Measurements from ENCODE around the gene TXNL4A.

TXNL4A gene

GRCh38 chr18:79991494-79991893 lies 3.1 kb upstream of the TXNL4A start:
- no peak for DNase-seq (ENCODE audit: low spot score)

- no peak for DNase-seq (ENCODE audit: low spot score)
Observed at GRCh38 chr18:79989195-79989497, 783 bp upstream of the TXNL4A start.

DNA sequence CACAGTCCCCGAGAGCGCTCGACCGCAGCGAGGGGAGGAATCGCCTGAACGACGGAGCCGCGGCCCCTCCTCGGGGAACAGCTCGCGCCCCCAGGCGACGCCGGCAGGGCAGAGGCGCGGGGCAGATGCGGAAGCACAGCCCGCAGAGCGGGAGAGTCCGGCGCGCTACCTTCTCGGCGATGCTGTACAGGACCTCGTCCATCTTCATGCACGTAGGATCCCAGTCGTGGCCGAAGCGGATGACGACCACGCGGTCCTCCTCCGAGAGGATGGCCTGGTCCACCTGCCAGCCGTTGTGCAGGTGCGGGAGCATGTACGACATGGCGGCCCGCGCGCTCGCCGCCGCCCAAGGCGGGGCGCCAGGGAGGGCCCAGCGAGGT lies 302 bp downstream of the TXNL4A start:
- DNase-seq (ENCODE audit: low spot score), result peak; percentile 42

- DNase-seq (ENCODE audit: low spot score), result peak; percentile 19
Observed at GRCh38 chr18:79987566-79987965, 797 bp downstream of the TXNL4A start.

DNA sequence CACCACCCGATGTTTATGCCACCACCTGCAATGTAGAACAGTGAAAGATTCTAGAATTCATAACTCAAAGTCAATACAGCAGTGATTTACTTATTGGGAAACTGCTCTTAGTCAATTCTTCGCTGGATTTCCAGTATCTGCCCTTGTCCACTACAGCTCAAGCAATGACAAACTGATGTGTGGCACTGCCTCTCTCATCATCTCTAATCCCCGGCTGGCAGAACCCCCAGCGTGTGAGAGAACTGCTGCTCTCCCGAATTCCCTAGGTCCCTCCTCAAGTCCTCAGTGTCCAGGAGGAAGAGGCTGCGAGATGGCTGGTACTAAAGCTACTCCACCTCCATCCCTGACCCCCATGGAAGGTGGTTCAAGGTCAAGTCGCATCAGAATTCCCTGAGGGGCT lies 1.6 kb downstream of the TXNL4A start:
- DNase-seq (ENCODE audit: low spot score), result peak; percentile 31

GRCh38 chr18:79985172-79985571 lies 3.2 kb downstream of the TXNL4A start:
- no peak for DNase-seq (ENCODE audit: low spot score)

- no peak for DNase-seq (ENCODE audit: low spot score)
Observed at GRCh38 chr18:79983793-79984192, 4.6 kb downstream of the TXNL4A start.

DNA sequence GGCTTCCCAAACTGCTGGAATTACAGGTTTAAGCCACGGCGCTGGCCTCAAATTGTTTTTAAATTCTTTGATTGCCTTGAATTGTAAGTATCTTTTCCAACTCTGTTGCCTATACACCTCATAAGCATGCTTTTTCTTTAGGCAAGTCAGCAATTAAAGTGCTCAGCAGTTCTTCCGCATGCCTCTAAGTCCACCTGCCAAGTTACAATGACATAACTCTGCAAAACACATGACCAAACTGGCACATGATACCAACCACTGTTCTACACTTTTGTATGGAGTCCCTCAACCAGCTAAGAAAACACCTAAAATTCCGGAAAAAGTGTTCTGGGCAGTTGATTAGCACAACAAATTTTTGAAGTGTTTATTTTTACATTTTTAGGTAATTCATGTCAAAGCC lies 5.1 kb downstream of the TXNL4A start:
- no peak for DNase-seq (ENCODE audit: low spot score)

DNA sequence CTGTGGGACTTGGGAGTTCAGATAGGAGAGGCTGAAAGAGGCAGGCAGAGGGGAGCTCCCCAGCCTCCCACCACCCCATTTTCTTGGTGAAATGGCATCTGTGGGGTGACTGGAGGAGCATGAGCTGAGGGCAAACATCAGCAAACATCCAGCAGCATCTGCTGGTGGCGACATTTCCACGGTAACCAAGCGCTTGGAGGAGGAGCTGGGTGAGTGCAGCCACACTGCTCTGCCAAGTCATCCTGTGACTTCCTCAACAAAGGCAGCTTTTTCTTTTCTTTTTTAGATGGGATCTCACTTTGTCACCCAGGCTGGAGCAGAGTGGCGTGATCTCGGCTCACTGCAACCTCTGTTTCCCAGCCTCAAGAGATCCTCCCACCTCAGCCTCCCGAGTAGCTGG lies 5.6 kb downstream of the TXNL4A start:
- DNase-seq (ENCODE audit: low spot score), result peak; percentile 86

- no peak for DNase-seq (ENCODE audit: low spot score)
Observed at GRCh38 chr18:79980585-79980984, 7.8 kb downstream of the TXNL4A start.

DNA sequence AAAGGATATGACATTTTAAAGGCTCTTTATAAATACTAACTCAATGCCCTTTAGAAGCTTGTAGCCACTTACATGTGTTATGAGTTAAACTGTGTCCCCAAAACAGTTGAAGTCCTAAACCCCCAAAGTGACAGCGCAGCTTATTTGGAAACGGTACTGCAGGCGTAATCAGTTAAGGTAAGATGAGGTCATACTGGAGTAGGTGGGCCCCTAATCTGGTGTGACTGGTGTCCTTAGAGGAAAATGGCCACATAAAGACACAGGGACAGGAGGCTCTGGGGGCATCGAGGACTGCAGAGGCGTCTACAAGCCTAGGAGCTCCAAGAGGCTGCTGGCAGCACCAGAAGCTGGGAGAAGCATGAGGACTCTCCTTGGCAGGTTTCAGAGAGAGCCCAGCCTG lies 8.5 kb downstream of the TXNL4A start:
- DNase-seq (ENCODE audit: low spot score), result no peak

DNA sequence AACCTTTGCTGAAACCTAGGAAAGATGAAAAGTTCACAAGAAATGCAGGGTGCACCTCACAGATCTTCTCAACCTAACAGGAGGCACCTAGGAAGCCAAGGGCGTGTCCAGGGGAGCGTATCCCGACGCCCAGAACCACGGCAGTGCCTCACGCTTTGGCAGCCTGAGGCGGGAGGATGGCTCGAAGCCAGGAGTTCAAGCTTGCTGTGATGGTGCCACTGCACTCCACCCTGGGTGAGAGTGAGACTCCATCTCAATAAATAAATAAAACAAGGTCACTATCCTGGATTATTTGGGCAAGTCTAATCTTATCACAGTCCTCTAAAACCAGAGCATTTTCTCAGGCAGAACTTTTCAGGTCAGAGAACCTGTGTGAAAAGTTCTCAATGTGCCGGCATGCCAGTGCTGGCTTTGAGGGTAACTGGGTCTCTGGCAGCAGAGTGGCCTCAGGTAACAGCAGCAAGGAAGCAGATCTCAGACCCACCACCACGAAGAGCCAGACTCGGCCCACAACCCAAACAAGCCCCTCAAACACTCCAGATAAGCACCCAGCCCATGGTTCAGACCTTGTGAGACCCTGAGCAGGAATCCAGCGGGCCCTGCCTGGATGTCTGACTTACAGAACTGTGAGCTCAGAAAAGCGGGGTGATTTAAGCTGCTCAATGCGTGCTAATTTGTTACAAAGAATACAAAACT lies 12.2 kb downstream of the TXNL4A start:
- no peak for DNase-seq (ENCODE audit: low spot score)

- no peak for DNase-seq (ENCODE audit: low spot score)
Observed at GRCh38 chr18:79975043-79975442, 13.3 kb downstream of the TXNL4A start.

DNA sequence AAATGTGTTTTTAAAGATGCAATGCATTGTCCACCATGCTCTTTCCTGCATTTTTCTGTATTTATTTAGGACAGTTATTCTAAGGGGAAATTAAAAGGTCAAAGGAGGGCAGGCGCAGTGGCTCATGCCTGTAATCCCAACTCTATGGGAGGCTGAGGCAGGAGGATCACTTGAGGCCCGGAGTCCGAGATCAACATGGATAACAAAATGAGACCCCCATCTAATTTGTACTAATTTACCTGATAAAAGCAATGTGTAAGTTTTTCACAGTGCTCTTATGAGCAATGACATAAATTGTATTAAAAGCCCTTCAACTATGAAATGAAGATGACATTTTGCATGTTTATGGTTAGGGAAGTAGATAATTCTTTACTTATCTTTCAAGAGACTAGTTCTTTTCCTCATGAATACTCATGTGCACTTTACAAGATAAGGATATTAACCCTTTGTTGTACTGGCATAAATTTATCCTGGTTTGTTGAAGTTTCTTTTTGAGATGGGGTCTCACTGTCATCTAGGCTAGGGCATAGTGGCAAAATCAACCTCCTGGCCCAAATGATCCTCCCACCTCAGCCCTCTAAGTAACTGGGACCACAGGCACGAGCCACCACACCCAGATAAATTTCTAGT lies 14.2 kb downstream of the TXNL4A start:
- no peak for DNase-seq (ENCODE audit: low spot score)

- DNase-seq (ENCODE audit: low spot score), result peak; percentile 22
Observed at GRCh38 chr18:79973517-79973916, 14.8 kb downstream of the TXNL4A start.

GRCh38 chr18:79972720-79973119 lies 15.6 kb downstream of the TXNL4A start:
- no peak for DNase-seq (ENCODE audit: low spot score)

DNA sequence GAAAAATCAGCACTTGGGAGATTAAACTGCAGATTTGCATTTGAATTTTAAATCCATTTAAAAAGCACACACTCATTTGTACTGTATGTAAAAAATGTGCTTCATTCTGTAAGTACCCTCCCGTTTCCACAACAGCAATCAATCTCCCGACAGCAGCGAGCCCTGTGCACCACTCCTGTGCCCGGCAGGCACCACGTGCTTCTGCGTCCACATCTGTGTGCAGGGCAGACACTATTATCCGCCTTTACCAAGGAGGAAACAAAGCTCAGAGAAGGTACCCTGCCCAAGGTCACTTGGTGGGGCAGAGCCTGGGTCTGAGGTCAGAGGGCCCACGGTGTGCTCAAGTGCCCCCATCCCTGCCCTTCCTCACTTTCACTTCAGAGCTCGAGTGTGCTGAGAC lies 16.4 kb downstream of the TXNL4A start:
- no peak for DNase-seq (ENCODE audit: low spot score)

GRCh38 chr18:79971211-79971952 lies 17.0 kb downstream of the TXNL4A start:
- DNase-seq (ENCODE audit: low spot score), result no peak

- no peak for DNase-seq (ENCODE audit: low spot score)
Observed at GRCh38 chr18:79970419-79971133, 17.8 kb downstream of the TXNL4A start.

GRCh38 chr18:79965119-79965902 lies 23.1 kb downstream of the TXNL4A start:
- DNase-seq (ENCODE audit: low spot score), result peak; percentile 26

DNA sequence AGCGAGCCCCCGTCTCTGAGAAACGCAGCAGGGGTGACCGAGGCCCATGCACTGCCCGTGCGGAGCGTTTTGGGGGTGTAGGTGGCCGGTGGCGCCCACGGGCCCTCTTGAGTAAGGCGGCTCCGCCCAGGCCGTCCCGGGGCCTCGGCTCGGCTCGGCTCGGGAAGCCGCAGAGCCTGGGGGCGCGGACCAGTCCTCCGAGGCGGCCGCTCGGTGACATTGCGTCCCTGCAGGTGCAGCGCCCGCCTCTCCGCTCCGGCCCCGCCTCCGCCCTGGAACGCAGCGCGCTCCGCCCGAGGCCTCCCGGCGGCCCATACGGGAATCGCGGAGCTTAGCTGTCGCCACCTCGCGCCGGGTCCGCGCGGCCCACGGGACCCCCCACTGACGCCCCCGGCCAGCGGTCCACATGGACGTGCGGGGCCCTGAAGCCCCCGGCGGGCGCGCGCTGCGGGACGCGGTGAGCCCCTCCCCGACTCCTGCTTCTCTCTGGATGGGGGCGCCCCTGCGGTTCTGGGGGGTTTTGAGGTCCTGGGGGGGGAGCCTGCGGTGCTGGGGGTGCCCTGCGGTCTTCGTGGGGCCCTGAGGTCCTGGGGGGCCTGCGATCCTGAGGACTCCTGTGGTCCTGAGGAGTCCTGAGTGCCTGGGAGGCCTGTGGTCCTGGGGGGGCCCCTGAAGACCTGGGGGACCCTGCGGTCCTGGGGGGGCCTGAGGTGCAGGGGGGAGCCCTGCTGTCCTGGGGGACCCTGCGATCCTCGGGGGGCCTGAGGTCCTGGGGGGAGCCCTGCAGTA lies 23.8 kb downstream of the TXNL4A start, which contains the start of gene HSBP1L1:
Gene HSBP1L1, plus strand, starts transcription at position 314 of the 789 bp plus-strand sequence. Its CDS starts 93 bp downstream, at position 407.
- DNase-seq (ENCODE audit: low spot score), result no peak

Measured in pons (tissue), 1 donor.